GM12873 (cell line): Measurements from ENCODE around the gene SSBP3.

ENCODE experiments used
- CTCF ChIP-seq: IDR thresholded peaks from 2 replicates; pipeline ENCODE4 v1.5.1; 2012; ENCODE audit warnings: low read depth, mild to moderate bottlenecking, moderate library complexity, low read length, control low read depth; ENCODE audit not compliant: insufficient read depth; ENCODE audit errors: missing control alignments

The SSBP3 gene

GRCh38 chr1:54273795-54274163 is 132.4 kb downstream of the SSBP3 start:
- no peak for TF ChIP-seq CTCF

- TF ChIP-seq CTCF = no peak
These were observed 133.0 kb downstream of the SSBP3 start for GRCh38 chr1:54273092-54273794.

- peak; percentile 20 for TF ChIP-seq CTCF
These were observed 133.5 kb downstream of the SSBP3 start for GRCh38 chr1:54272772-54273091.

GRCh38 chr1:54272134-54272533 is 134.1 kb downstream of the SSBP3 start:
- no peak for TF ChIP-seq CTCF

- no peak for TF ChIP-seq CTCF
These were observed 134.9 kb downstream of the SSBP3 start for GRCh38 chr1:54271341-54271740.

DNA sequence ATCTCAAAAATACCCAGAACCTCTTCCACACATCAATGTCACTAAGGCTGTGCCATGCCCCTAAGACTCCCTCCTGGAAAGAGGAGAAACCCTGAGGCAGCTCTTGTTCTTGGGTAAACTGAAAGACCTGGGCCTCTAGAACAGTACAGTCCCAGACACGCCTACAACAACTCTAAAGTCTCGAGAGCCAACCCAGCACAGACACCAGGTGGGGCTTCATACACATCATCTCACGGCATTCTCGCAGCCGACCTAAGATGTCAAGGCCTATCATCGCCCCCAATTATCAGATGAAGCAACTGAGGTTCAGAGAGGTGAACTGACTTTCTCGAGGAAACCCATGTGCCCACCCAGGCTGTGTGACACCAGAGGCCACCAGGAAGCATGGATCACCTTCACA is 135.7 kb downstream of the SSBP3 start:
- TF ChIP-seq CTCF = no peak

DNA sequence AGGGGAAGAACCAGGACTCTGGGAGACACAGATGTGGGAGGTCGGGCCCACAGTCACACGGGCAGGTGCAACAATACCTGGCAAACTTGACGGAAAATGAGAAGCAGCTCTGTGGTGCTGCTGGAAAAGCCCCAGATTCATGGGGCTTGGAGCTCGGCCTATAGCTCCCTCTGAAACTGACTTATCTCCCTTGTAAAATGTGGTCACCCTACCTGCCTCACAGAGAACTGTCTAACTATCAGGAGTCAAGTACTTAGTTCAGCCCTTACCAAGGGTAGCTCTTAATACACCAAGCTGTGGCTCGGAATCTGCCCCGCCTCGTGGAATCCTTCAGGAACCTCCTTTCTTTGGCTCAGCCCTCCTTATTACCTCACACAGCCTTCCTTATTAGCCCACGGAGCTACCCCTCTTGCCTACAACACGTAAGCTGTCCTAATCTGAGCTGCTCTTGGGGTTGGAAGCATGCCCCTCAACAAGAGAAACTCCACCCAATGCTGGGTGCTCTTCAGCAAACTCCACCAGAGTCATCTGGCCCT is 137.4 kb downstream of the SSBP3 start:
- no peak for TF ChIP-seq CTCF
